Liver (tissue), 9 donors: ENCODE data around the gene NUDT12. TPM values are rescaled to one million over a fixed set of nuclear protein-coding genes. Genes with fewer than 3 reads are reported as not detected.

ENCODE experiments used
- DNase-seq: peaks from one replicate; pipeline ENCODE4 v3.0.0-alpha.2; 2017; ENCODE audit warnings: low spot score
- H3K27ac ChIP-seq, 2 donors: one replicate each; pipeline ENCODE4 v1.7.0; 2013; ENCODE audit warnings: inconsistent platforms in 2 of 2, low read length in 2 of 2, control low read depth in 1 of 2, low read depth in 1 of 2, mild to moderate bottlenecking in 1 of 2
- H3K27me3 ChIP-seq, 4 donors: one replicate each; pipeline versions ENCODE4 v1.6.1 to v1.7.0; 2013; ENCODE audit warnings: low read length in 3 of 4, inconsistent platforms in 1 of 4, mild to moderate bottlenecking in 1 of 4, moderate library complexity in 1 of 4; ENCODE audit not compliant: control insufficient read depth in 4 of 4, insufficient read depth in 4 of 4
- H3K36me3 ChIP-seq, 4 donors: one replicate each; pipeline versions ENCODE4 v1.6.1 to v1.7.0; 2013; ENCODE audit warnings: low read length in 3 of 4, mild to moderate bottlenecking in 3 of 4, low read depth in 1 of 4, moderate library complexity in 1 of 4; ENCODE audit not compliant: control insufficient read depth in 4 of 4, insufficient read depth in 3 of 4
- H3K4me1 ChIP-seq, 4 donors: one replicate each; pipeline versions ENCODE4 v1.6.1 to v1.7.0; 2013; ENCODE audit warnings: low read length in 3 of 4, mild to moderate bottlenecking in 3 of 4, moderate library complexity in 1 of 4; ENCODE audit not compliant: control insufficient read depth in 4 of 4, insufficient read depth in 4 of 4
- H3K4me3 ChIP-seq, 3 donors: one replicate each; pipeline versions ENCODE4 v1.6.1 to v1.7.0; 2013; ENCODE audit warnings: low read length in 3 of 3, control low read depth in 1 of 3, low read depth in 1 of 3, mild to moderate bottlenecking in 1 of 3
- H3K9ac ChIP-seq, 2 donors: one replicate each; pipeline ENCODE4 v1.7.0; 2013; ENCODE audit warnings: low read length in 2 of 2, mild to moderate bottlenecking in 2 of 2, moderate library complexity in 2 of 2, control low read depth in 1 of 2, low read depth in 1 of 2
- H3K9me3 ChIP-seq, 4 donors: one replicate each; pipeline versions ENCODE4 v1.6.1 to v1.7.0; 2013; ENCODE audit warnings: low read length in 3 of 4; ENCODE audit not compliant: control insufficient read depth in 4 of 4
- ATF3 ChIP-seq: IDR thresholded peaks from 2 replicates; pipeline ENCODE4 v1.6.1; 2016; ENCODE audit warnings: antibody characterized with exemption
- CTCF ChIP-seq: fragments of 150-350 bp; IDR thresholded peaks from 2 replicates; pipeline ENCODE4 v1.5.1; 2017; ENCODE audit warnings: improper control_type of control experiment, low read depth, low read length; ENCODE audit not compliant: missing input control
- EGR1 ChIP-seq, 2 donors: IDR thresholded peaks; 2 replicates each; pipeline ENCODE4 v1.6.1; 2016 to 2018; ENCODE audit warnings: antibody characterized with exemption in 2 of 2, low read depth in 2 of 2
- FOXA2 ChIP-seq: IDR thresholded peaks from 2 replicates; pipeline ENCODE4 v1.6.1; 2016; ENCODE audit warnings: antibody characterized with exemption
- GABPA ChIP-seq, 2 donors: IDR thresholded peaks in 1 of 2; conservative IDR thresholded peaks in 1 of 2; 2 replicates each; pipeline ENCODE4 v1.6.1; 2016; ENCODE audit warnings: antibody characterized with exemption in 2 of 2, mild to moderate bottlenecking in 1 of 2, moderate library complexity in 1 of 2
- HNF4A ChIP-seq, 2 donors: conservative IDR thresholded peaks; 2 replicates each; pipeline ENCODE4 v1.6.1; 2016; ENCODE audit warnings: antibody characterized with exemption in 2 of 2, mild to moderate bottlenecking in 2 of 2
- HNF4G ChIP-seq: IDR thresholded peaks from 2 replicates; pipeline ENCODE4 v1.6.1; 2016; ENCODE audit warnings: antibody characterized with exemption
- JUND ChIP-seq, 2 donors: IDR thresholded peaks; 2 replicates each; pipeline ENCODE4 v1.6.1; 2016; ENCODE audit warnings: antibody characterized with exemption in 2 of 2
- MAX ChIP-seq: IDR thresholded peaks from 2 replicates; pipeline ENCODE4 v1.6.1; 2016; ENCODE audit warnings: antibody characterized with exemption
- NR2F2 ChIP-seq: IDR thresholded peaks from 2 replicates; pipeline ENCODE4 v1.6.1; 2016; ENCODE audit warnings: antibody characterized with exemption
- RAD21 ChIP-seq, 2 donors: IDR thresholded peaks; 2 replicates each; pipeline ENCODE4 v1.6.1; 2016; ENCODE audit warnings: antibody characterized with exemption in 2 of 2, mild to moderate bottlenecking in 2 of 2
- REST ChIP-seq: IDR thresholded peaks from 2 replicates; pipeline ENCODE4 v1.6.1; 2016; ENCODE audit warnings: antibody characterized with exemption, mild to moderate bottlenecking
- RXRA ChIP-seq, 2 donors: IDR thresholded peaks; 2 replicates each; pipeline ENCODE4 v1.6.1; 2017 to 2018; ENCODE audit warnings: antibody characterized with exemption in 2 of 2, mild to moderate bottlenecking in 1 of 2
- SP1 ChIP-seq: IDR thresholded peaks from 2 replicates; pipeline ENCODE4 v1.6.1; 2018; ENCODE audit warnings: antibody characterized with exemption, mild to moderate bottlenecking
- TAF1 ChIP-seq: conservative IDR thresholded peaks from 2 replicates; pipeline ENCODE4 v1.6.1; 2016; ENCODE audit warnings: antibody characterized with exemption, mild to moderate bottlenecking
- YY1 ChIP-seq: IDR thresholded peaks from 2 replicates; pipeline ENCODE4 v1.6.1; 2016; ENCODE audit warnings: antibody characterized with exemption, mild to moderate bottlenecking
- ZBTB33 ChIP-seq: IDR thresholded peaks from 2 replicates; pipeline ENCODE4 v1.6.1; 2016; ENCODE audit warnings: antibody characterized with exemption
- WGBS: extraction: QIAGEN DNeasy Blood & Tissue Kit; methylation state at CpG from one replicate; pipeline ENCODE4 v1.1.7; 2013; 5-methylcytosine and 5-hydroxymethylcytosine counted together
- polyA plus RNA-seq, 2 donors: library from polyadenylated mRNA; stranded (reverse) in 1 of 2; unstranded in 1 of 2; fragments of 200-250 nt in 1 of 2; fragments of >200 nt in 1 of 2; fragmentation: Nextera tagmentation in 1 of 2; extraction: Ambion mirVana in 1 of 2; gene quantifications; one replicate each; pipeline versions ENCODE4 v1.2.1 to v1.2.3, GENCODE V29; 2013 to 2015
- total RNA-seq, 2 donors: library from RNA; depleted of rRNA; stranded (reverse); fragments of >200 nt; gene quantifications; one replicate each; pipeline ENCODE4 v1.2.3, GENCODE V29; 2014
- donor health status: healthy.
- donor health status: healthy.
- donor health status: healthy.
- donor health status: healthy.
- donor health status: healthy.

NUDT12 gene
- total and polyA plus RNA-seq, 4 donors, result 8.6 to 19.0 (median 13.3) TPM

- H3K36me3 ChIP-seq, result peaks cover 0 to 9% (median under 1%) of the 10 kb centered on the region in 4 donors
- TF ChIP-seq HNF4A (conservative IDR thresholded peaks at IDR 0.05) (no peak), ZBTB33 (no peak), NR2F2 (no peak), TAF1 (no peak), FOXA2 (no peak), REST (no peak), ATF3 (no peak), RAD21 (IDR thresholded peaks at IDR 0.05) (no peak)
- H3K9me3 ChIP-seq, result no peaks in the 10 kb centered on the region
- no peaks in the 10 kb centered on the region for H3K27me3 ChIP-seq
- H3K9ac ChIP-seq, result no peak overlapping the region
- no peak overlapping the region for H3K4me3 ChIP-seq
- no peak overlapping the region for H3K27ac ChIP-seq
- DNase-seq, result no peak
- H3K4me1 ChIP-seq, result peaks cover 0 to 9% (median 3%) of the 10 kb centered on the region in 4 donors
- 94% methylated on average over 3 of the region's 3 CpGs for WGBS
These were observed 1.8 kb downstream of the NUDT12 start for GRCh38 chr5:103560826-103561225.

GRCh38 chr5:103546858-103547257 lies 15.7 kb downstream of the NUDT12 start:
- no peak for DNase-seq
- H3K36me3 ChIP-seq, result peaks cover 0 to 10% (median 6%) of the 10 kb centered on the region in 4 donors
- no peak overlapping the region for H3K9ac ChIP-seq
- no peak overlapping the region for H3K27ac ChIP-seq
- H3K9me3 ChIP-seq, result no peaks in the 10 kb centered on the region
- H3K4me1 ChIP-seq, result no peaks in the 10 kb centered on the region
- no peak overlapping the region for H3K4me3 ChIP-seq
- no peaks in the 10 kb centered on the region for H3K27me3 ChIP-seq
- 67% methylated on average over 2 of the region's 2 CpGs for WGBS
- TF ChIP-seq GABPA (IDR thresholded peaks at IDR 0.05 in 1 of 2, conservative IDR thresholded peaks at IDR 0.05 in 1 of 2) (no peak), NR2F2 (no peak), HNF4G (no peak), RXRA (IDR thresholded peaks at IDR 0.05) (no peak), SP1 (no peak), MAX (no peak), CTCF (no peak), TAF1 (no peak), EGR1 (IDR thresholded peaks at IDR 0.05; ENCODE audit: low read depth in 2 of 2) (no peak), REST (no peak), JUND (IDR thresholded peaks at IDR 0.05) (no peak), YY1 (no peak), ZBTB33 (no peak), FOXA2 (no peak)
